HCT116 (cell line): Measurements from ENCODE around the gene SYNGR3. TPM values are rescaled to one million over a fixed set of nuclear protein-coding genes. Genes with fewer than 3 reads are reported as not detected.

Experiments
- ATAC-seq: fragments of 200-7000 bp; cut with Tn5 transposase; 2 replicates; pipeline ENCODE4 v1.9.1; 2020; ENCODE audit warnings: mild to moderate bottlenecking, moderate library complexity
- BruUV-seq: library from RNA; stranded (reverse); fragments of 400-500 nt; replicated peaks from 2 replicates; lab custom pipeline; 2021; lab: Mats Ljungman, UMichigan
- CTCF ChIA-PET: fragments of 300-600 bp; sonication (Branson Sonifier 250); formaldehyde crosslinking; loops from one replicate; lab custom pipeline; 2021; ENCODE audit warnings: antibody characterized with exemption; lab: Charles Lee
- POLR2A ChIA-PET: fragments of 300-600, 350-600 bp; sonication (Branson Sonifier 250); formaldehyde crosslinking; loops from one replicate; lab custom pipeline; 2021; ENCODE audit warnings: antibody characterized with exemption; lab: Charles Lee
- RAD21 ChIA-PET, 2 experiments: fragments of 300-600 bp; sonication (Branson Sonifier 250); formaldehyde crosslinking; loops; one replicate each; lab custom pipeline; 2023; ENCODE audit warnings: low total read pairs in 2 of 2; ENCODE audit not compliant: uncharacterized antibody in 2 of 2, unreplicated experiment in 2 of 2, low non-redundant PET in 1 of 2; lab: Charles Lee
- DNase-seq: peaks from one replicate; pipeline ENCODE4 v3.0.0-alpha.2; 2010; ENCODE audit warnings: low read depth, low spot score
- H2AFZ ChIP-seq: fragments of 200-600 bp; shearing (Covaris generic), sonication (generic); 2 replicates; pipeline ENCODE4 v1.6.1; 2017; ENCODE audit warnings: low read depth, mixed run types, mixed read lengths, antibody characterized with exemption, low read length; ENCODE audit not compliant: poor library complexity, severe bottlenecking
- H3K27ac ChIP-seq: 2 replicates; pipeline ENCODE4 v1.5.1; 2012; ENCODE audit warnings: low read depth, low read length
- H3K27me3 ChIP-seq: fragments of 200-600 bp; sonication (generic); 2 replicates; pipeline ENCODE4 v1.6.1; 2016; ENCODE audit warnings: mixed run types, low read length, mixed read lengths; ENCODE audit not compliant: insufficient read depth
- H3K36me3 ChIP-seq, 2 experiments: fragments of 200-500 bp in 1 of 2; fragments of 200-600 bp in 1 of 2; sonication (Bioruptor generic) in 1 of 2; sonication (generic) in 1 of 2; 2 replicates each; pipeline versions ENCODE4 v1.5.1 to v1.6.1; 2014 to 2016; ENCODE audit warnings: low read length in 2 of 2, inconsistent platforms in 1 of 2, mixed read lengths in 1 of 2, mixed run types in 1 of 2; ENCODE audit not compliant: insufficient read depth in 2 of 2, control insufficient read depth in 1 of 2
- H3K4me1 ChIP-seq, 2 experiments: fragments of 200-600 bp in 1 of 2; sonication (generic) in 1 of 2; 2 replicates each; pipeline versions ENCODE4 v1.5.1 to v1.6.1; 2012 to 2017; ENCODE audit warnings: low read length in 2 of 2, inconsistent platforms in 1 of 2, mild to moderate bottlenecking in 1 of 2, mixed read lengths in 1 of 2, mixed run types in 1 of 2, moderate library complexity in 1 of 2; ENCODE audit not compliant: insufficient read depth in 2 of 2, control insufficient read depth in 1 of 2
- H3K4me2 ChIP-seq: fragments of 200-600 bp; sonication (generic); 2 replicates; pipeline ENCODE4 v1.6.1; 2017; ENCODE audit warnings: mixed run types, low read length, mixed read lengths
- H3K4me3 ChIP-seq, 2 experiments: fragments of 200-600 bp in 1 of 2; sonication (generic) in 1 of 2; replicated peaks in 1 of 2; 2 replicates each; pipeline ENCODE4 v1.5.1; 2011 to 2016; ENCODE audit warnings: low read length in 2 of 2, control low read depth in 1 of 2, low read depth in 1 of 2, mild to moderate bottlenecking in 1 of 2, mixed read lengths in 1 of 2, mixed run types in 1 of 2
- H3K79me2 ChIP-seq: fragments of 200-600 bp; sonication (generic); 2 replicates; pipeline ENCODE4 v1.6.1; 2017; ENCODE audit warnings: mild to moderate bottlenecking, mixed run types, low read length, moderate library complexity, mixed read lengths; ENCODE audit not compliant: insufficient read depth
- H3K9ac ChIP-seq: fragments of 200-600 bp; sonication (generic); 2 replicates; pipeline ENCODE4 v1.6.1; 2016; ENCODE audit warnings: low read length, mixed read lengths
- H3K9me2 ChIP-seq: fragments of 200-600 bp; sonication (generic), shearing (Covaris generic); 2 replicates; pipeline ENCODE4 v1.6.1; 2017; ENCODE audit warnings: mixed run types, mild to moderate bottlenecking, moderate library complexity; ENCODE audit not compliant: insufficient read depth
- H3K9me3 ChIP-seq, 2 experiments: fragments of 200-500 bp in 1 of 2; fragments of 200-600 bp in 1 of 2; sonication (Bioruptor generic) in 1 of 2; sonication (generic) in 1 of 2; 2 replicates each; pipeline ENCODE4 v1.6.1; 2014 to 2017; ENCODE audit warnings: low read length in 2 of 2, mixed read lengths in 2 of 2, inconsistent platforms in 1 of 2, low read depth in 1 of 2, mild to moderate bottlenecking in 1 of 2, mixed run types in 1 of 2, moderate library complexity in 1 of 2; ENCODE audit not compliant: control insufficient read depth in 1 of 2, insufficient read depth in 1 of 2
- H4K20me1 ChIP-seq: fragments of 200-600 bp; sonication (generic), shearing (Covaris generic); 2 replicates; pipeline ENCODE4 v1.6.1; 2017; ENCODE audit warnings: mixed run types, mild to moderate bottlenecking, moderate library complexity; ENCODE audit not compliant: insufficient read depth
- ZNF274 ChIP-seq: fragments of 200-500 bp; sonication (Bioruptor generic); IDR thresholded peaks from 2 replicates; pipeline ENCODE4 v1.6.1; 2014; ENCODE audit warnings: mild to moderate bottlenecking, low read depth, low read length, inconsistent platforms
- intact Hi-C: fragments of 100-400 bp; cut with micrococcal nuclease; formaldehyde crosslinking; loops from 2 replicates; pipeline ENCODE4 v1.10.0; 2022
- total RNA-seq: library from RNA; stranded (reverse); gene quantifications from one replicate; pipeline ENCODE4 v1.2.1, GENCODE V29; 2021; ENCODE audit not compliant: unreplicated experiment
- TF ChIP-seq, protein P1 (sequence below): IDR thresholded peaks from 2 replicates; pipeline ENCODE4 v1.6.1; 2012; ENCODE audit warnings: low read depth
- TF ChIP-seq, protein P2 (sequence below): IDR thresholded peaks from 2 replicates; pipeline ENCODE4 v1.6.1; 2012

Gene SYNGR3
- total RNA-seq, 1 experiment from 2014 or later: 11.5 TPM

DNA sequence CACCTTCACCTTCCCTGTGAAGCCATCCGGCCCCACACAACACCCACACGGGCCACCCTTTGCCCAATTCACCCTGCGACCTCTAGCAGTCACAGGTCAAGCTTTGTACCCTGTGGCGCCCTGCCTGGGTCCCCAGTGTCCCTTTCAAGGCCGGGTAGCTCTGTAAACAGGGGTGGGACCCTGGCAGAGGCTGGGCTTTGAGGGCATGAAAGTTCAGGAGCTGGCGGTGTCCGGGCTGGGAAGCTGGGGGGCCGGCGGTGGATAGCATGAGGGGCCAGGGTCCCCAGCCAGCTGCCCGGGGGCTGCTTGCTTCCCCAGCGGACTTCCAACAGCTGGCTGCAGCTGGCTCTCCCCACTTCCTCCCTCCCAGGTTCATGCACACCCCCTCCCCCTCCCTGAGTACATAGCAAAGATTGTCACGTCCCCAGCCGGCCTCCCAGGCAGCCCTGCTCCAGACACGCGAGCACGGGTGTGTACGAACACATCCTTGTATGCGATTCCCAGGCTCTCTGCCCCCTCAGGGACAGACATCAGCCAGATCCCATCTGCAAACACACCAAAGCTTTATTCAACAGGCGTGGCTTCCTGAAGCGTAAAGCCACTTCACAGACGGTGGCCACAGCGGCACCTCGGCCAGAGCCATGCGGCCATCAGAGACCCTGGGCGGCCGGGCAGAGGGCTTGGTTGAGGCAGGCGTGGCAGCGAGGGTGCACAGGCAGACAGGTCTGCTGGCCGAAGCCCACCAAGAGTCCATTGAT is 49.7 kb downstream of the SYNGR3 start:
- DNase-seq (no peak), ATAC-seq (no peak)
- H3K9ac ChIP-seq: no peak overlapping the region

More for the DNA sequence above, 49.7 kb downstream of the SYNGR3 start:
- Histone ChIP-seq H3K79me2 (no peaks in the 10 kb centered on the region), H4K20me1 (no peaks in the 10 kb centered on the region), H3K9me3 (no peaks in the 10 kb centered on the region), H3K4me1 (peaks cover 5 to 41% of the 10 kb centered on the region in 2 experiments; a peak in 2 of 4 replicates), H3K27me3 (no peaks in the 10 kb centered on the region), H3K36me3 (no peaks in the 10 kb centered on the region), H3K27ac (no peak overlapping the region; the same call in 1 of the 2 replicates), H3K4me3 (no peak overlapping the region), H3K4me2 (no peak overlapping the region), H2AFZ (no peak overlapping the region), H3K9me2 (no peaks in the 10 kb centered on the region)
- ChIA-PET CTCF (no interaction called here), RAD21 (no interaction called here), POLR2A (no interaction called here)
- TF ChIP-seq ZNF274: no peak
- TF ChIP-seq, protein P1, sequence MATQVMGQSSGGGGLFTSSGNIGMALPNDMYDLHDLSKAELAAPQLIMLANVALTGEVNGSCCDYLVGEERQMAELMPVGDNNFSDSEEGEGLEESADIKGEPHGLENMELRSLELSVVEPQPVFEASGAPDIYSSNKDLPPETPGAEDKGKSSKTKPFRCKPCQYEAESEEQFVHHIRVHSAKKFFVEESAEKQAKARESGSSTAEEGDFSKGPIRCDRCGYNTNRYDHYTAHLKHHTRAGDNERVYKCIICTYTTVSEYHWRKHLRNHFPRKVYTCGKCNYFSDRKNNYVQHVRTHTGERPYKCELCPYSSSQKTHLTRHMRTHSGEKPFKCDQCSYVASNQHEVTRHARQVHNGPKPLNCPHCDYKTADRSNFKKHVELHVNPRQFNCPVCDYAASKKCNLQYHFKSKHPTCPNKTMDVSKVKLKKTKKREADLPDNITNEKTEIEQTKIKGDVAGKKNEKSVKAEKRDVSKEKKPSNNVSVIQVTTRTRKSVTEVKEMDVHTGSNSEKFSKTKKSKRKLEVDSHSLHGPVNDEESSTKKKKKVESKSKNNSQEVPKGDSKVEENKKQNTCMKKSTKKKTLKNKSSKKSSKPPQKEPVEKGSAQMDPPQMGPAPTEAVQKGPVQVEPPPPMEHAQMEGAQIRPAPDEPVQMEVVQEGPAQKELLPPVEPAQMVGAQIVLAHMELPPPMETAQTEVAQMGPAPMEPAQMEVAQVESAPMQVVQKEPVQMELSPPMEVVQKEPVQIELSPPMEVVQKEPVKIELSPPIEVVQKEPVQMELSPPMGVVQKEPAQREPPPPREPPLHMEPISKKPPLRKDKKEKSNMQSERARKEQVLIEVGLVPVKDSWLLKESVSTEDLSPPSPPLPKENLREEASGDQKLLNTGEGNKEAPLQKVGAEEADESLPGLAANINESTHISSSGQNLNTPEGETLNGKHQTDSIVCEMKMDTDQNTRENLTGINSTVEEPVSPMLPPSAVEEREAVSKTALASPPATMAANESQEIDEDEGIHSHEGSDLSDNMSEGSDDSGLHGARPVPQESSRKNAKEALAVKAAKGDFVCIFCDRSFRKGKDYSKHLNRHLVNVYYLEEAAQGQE: no peak
- TF ChIP-seq, protein P2, sequence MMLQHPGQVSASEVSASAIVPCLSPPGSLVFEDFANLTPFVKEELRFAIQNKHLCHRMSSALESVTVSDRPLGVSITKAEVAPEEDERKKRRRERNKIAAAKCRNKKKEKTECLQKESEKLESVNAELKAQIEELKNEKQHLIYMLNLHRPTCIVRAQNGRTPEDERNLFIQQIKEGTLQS: no peak
- no TSS peak for BruUV-seq
- intact Hi-C loops: no loop called here
